DMS79 treated with DMSO at 0.1 percent for 48 hours (cell line): ENCODE results near the gene TMEM132E.
A peak's percentile ranks its signal among the peaks of the same experiment; 100 is the strongest.

Experiments used
- DNase-seq: peaks from one replicate; lab custom pipeline; 2025; lab: John Stamatoyannopoulos, UW

The TMEM132E gene

GRCh38 chr17:34568953-34569352 lies 10.4 kb upstream of the TMEM132E start:
- no peak for DNase-seq

GRCh38 chr17:34569591-34569990 lies 9.8 kb upstream of the TMEM132E start:
- no peak for DNase-seq

GRCh38 chr17:34570506-34570905 lies 8.9 kb upstream of the TMEM132E start:
- DNase-seq = no peak

GRCh38 chr17:34571428-34572130 lies 7.8 kb upstream of the TMEM132E start:
- no peak for DNase-seq

GRCh38 chr17:34572483-34572882 lies 6.9 kb upstream of the TMEM132E start:
- no peak for DNase-seq

- DNase-seq = no peak
Observed at GRCh38 chr17:34575182-34575581, 4.2 kb upstream of the TMEM132E start.

- DNase-seq = no peak
Observed at GRCh38 chr17:34578016-34578415, 1.4 kb upstream of the TMEM132E start.

- peak; percentile 23 for DNase-seq
Observed at GRCh38 chr17:34578656-34579016, 746 bp upstream of the TMEM132E start.

- peak; percentile 42 for DNase-seq
Observed at GRCh38 chr17:34579979-34580684, 750 bp downstream of the TMEM132E start.

- peak; percentile 30 for DNase-seq
Observed at GRCh38 chr17:34580685-34581445, 1.5 kb downstream of the TMEM132E start.

GRCh38 chr17:34581446-34582184 lies 2.2 kb downstream of the TMEM132E start:
- DNase-seq = no peak

GRCh38 chr17:34582185-34582900 lies 3.0 kb downstream of the TMEM132E start:
- peak; percentile 29 for DNase-seq

GRCh38 chr17:34582901-34583245 lies 3.5 kb downstream of the TMEM132E start:
- no peak for DNase-seq

- peak; percentile 24 for DNase-seq
Observed at GRCh38 chr17:34584805-34585416, 5.5 kb downstream of the TMEM132E start.

GRCh38 chr17:34586346-34586846 lies 7.0 kb downstream of the TMEM132E start:
- DNase-seq = no peak

- no peak for DNase-seq
Observed at GRCh38 chr17:34588266-34588665, 8.9 kb downstream of the TMEM132E start.

GRCh38 chr17:34589120-34589965 lies 10.0 kb downstream of the TMEM132E start:
- no peak for DNase-seq

- no peak for DNase-seq
Observed at GRCh38 chr17:34592002-34592401, 12.6 kb downstream of the TMEM132E start.

- no peak for DNase-seq
Observed at GRCh38 chr17:34596920-34597319, 17.5 kb downstream of the TMEM132E start.

GRCh38 chr17:34598161-34598776 lies 18.9 kb downstream of the TMEM132E start:
- DNase-seq = no peak
